Smooth muscle cell (in vitro differentiated cells): ENCODE measurements around the gene TOPORS. TPM values are rescaled to one million over a fixed set of nuclear protein-coding genes. Genes with fewer than 3 reads are reported as not detected.

Source experiments
- DNase-seq: peaks from one replicate; lab custom pipeline; 2025; ENCODE audit not compliant: unreplicated experiment; lab: John Stamatoyannopoulos, UW
- H2AFZ ChIP-seq: fragments of 200-600 bp; sonication (generic); 2 replicates; pipeline ENCODE4 v1.6.0; 2016; ENCODE audit warnings: antibody characterized with exemption, low read depth, mild to moderate bottlenecking
- H3F3A ChIP-seq: fragments of 200-600 bp; sonication (generic); 2 replicates; pipeline ENCODE4 v1.6.0; 2017; ENCODE audit warnings: antibody characterized with exemption, low read depth
- H3K27ac ChIP-seq: fragments of 200-600 bp; sonication (generic); 2 replicates; pipeline ENCODE4 v1.5.1; 2016; ENCODE audit warnings: low read depth, mild to moderate bottlenecking
- H3K27me3 ChIP-seq: fragments of 200-600 bp; sonication (generic); 2 replicates; pipeline ENCODE4 v1.6.1; 2016; ENCODE audit warnings: low read depth, mild to moderate bottlenecking
- H3K36me3 ChIP-seq: fragments of 200-600 bp; sonication (generic); 2 replicates; pipeline ENCODE4 v1.5.1; 2016; ENCODE audit warnings: low read depth
- H3K4me1 ChIP-seq: fragments of 200-600 bp; sonication (generic); 2 replicates; pipeline ENCODE4 v1.5.1; 2016; ENCODE audit warnings: low read depth
- H3K4me2 ChIP-seq: fragments of 200-600 bp; sonication (generic); 2 replicates; pipeline ENCODE4 v1.6.0; 2016; ENCODE audit warnings: mild to moderate bottlenecking
- H3K4me3 ChIP-seq: fragments of 200-600 bp; sonication (generic); 2 replicates; pipeline ENCODE4 v1.5.1; 2016; ENCODE audit warnings: mild to moderate bottlenecking
- H3K79me2 ChIP-seq: fragments of 200-600 bp; sonication (generic); 2 replicates; pipeline ENCODE4 v1.6.0; 2016; ENCODE audit warnings: low read depth, mild to moderate bottlenecking
- H3K9ac ChIP-seq: fragments of 200-600 bp; sonication (generic); 2 replicates; pipeline ENCODE4 v1.6.0; 2016; ENCODE audit warnings: low read depth
- H3K9me3 ChIP-seq: fragments of 200-600 bp; sonication (generic); replicated peaks from 2 replicates; pipeline ENCODE4 v1.5.1; 2016; ENCODE audit warnings: low read depth
- H4K20me1 ChIP-seq: fragments of 200-600 bp; sonication (generic); 2 replicates; pipeline ENCODE4 v1.6.0; 2016; ENCODE audit warnings: low read depth
- WGBS: methylation state at CpG from one replicate; pipeline ENCODE4 v1.1.7; 2016; ENCODE audit warnings: low lambda C conversion rate; 5-methylcytosine and 5-hydroxymethylcytosine counted together
- polyA plus RNA-seq: library from polyadenylated mRNA; unstranded; fragments of >200 nt; fragmentation: Nextera tagmentation; extraction: Ambion mirVana; gene quantifications from 2 replicates; pipeline ENCODE4 v1.2.1, GENCODE V29; 2016
- total RNA-seq: library from RNA; depleted of rRNA; stranded (reverse); fragments of >200 nt; gene quantifications from 2 replicates; pipeline ENCODE4 v1.2.3, GENCODE V29; 2014
- TF ChIP-seq, protein P1 (sequence below): fragments of 200-600 bp; sonication (generic); IDR thresholded peaks from 2 replicates; pipeline ENCODE4 v1.5.1; 2017; ENCODE audit warnings: borderline replicate concordance, mild to moderate bottlenecking, antibody characterized with exemption; ENCODE audit not compliant: insufficient read depth, poor library complexity, severe bottlenecking

TOPORS gene
- total and polyA plus RNA-seq, 2 experiments from 2014 or later: 14.2 to 25.3 TPM

- Histone ChIP-seq H3K4me2 (no peak overlapping the region), H4K20me1 (no peaks in the 10 kb centered on the region), H3K4me3 (no peak overlapping the region), H3K4me1 (no peaks in the 10 kb centered on the region), H3K36me3 (no peaks in the 10 kb centered on the region), H3F3A (no peaks in the 10 kb centered on the region), H3K27me3 (no peaks in the 10 kb centered on the region), H3K9ac (no peak overlapping the region), H3K27ac (no peak overlapping the region), H3K79me2 (no peaks in the 10 kb centered on the region), H2AFZ (no peak overlapping the region), H3K9me3 (no peaks in the 10 kb centered on the region)
- TF ChIP-seq, protein P1, sequence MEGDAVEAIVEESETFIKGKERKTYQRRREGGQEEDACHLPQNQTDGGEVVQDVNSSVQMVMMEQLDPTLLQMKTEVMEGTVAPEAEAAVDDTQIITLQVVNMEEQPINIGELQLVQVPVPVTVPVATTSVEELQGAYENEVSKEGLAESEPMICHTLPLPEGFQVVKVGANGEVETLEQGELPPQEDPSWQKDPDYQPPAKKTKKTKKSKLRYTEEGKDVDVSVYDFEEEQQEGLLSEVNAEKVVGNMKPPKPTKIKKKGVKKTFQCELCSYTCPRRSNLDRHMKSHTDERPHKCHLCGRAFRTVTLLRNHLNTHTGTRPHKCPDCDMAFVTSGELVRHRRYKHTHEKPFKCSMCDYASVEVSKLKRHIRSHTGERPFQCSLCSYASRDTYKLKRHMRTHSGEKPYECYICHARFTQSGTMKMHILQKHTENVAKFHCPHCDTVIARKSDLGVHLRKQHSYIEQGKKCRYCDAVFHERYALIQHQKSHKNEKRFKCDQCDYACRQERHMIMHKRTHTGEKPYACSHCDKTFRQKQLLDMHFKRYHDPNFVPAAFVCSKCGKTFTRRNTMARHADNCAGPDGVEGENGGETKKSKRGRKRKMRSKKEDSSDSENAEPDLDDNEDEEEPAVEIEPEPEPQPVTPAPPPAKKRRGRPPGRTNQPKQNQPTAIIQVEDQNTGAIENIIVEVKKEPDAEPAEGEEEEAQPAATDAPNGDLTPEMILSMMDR: no peak
- DNase-seq: no peak
- WGBS: 77% methylated on average over 3 of the region's 3 CpGs
Measured at GRCh38 chr9:32503008-32503407, 49.4 kb downstream of the TOPORS start.

DNA sequence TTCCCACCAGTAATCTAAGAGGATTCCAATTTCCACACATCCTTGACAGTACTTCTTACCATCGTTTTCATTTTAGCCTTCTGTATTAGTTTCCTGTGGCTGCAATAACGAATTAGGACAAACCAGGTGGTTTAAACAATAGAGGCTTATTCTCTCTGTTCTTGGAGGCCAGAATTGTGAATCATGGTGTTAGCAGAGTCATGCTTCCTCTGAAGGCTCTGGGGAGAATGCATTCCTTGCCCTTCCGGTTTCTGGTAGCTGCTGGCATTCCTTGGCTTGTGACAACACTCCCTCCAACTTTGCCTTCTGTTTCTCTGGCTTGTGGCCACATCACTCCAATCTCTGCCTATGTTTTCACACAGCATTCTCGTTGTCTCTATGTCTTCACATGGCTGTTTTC, 49.9 kb downstream of the TOPORS start:
- Histone ChIP-seq H3K9ac (no peak overlapping the region), H3K79me2 (no peaks in the 10 kb centered on the region), H3K27ac (no peak overlapping the region), H2AFZ (no peak overlapping the region), H3K4me1 (no peaks in the 10 kb centered on the region), H3K36me3 (no peaks in the 10 kb centered on the region), H3K4me3 (no peak overlapping the region), H4K20me1 (no peaks in the 10 kb centered on the region), H3F3A (no peaks in the 10 kb centered on the region), H3K27me3 (no peaks in the 10 kb centered on the region), H3K9me3 (no peaks in the 10 kb centered on the region), H3K4me2 (no peak overlapping the region)
- 61% methylated on average over 4 of the region's 4 CpGs for whole genome bisulfite sequencing
- TF ChIP-seq, protein P1: no peak
- no peak for DNase-seq

DNA sequence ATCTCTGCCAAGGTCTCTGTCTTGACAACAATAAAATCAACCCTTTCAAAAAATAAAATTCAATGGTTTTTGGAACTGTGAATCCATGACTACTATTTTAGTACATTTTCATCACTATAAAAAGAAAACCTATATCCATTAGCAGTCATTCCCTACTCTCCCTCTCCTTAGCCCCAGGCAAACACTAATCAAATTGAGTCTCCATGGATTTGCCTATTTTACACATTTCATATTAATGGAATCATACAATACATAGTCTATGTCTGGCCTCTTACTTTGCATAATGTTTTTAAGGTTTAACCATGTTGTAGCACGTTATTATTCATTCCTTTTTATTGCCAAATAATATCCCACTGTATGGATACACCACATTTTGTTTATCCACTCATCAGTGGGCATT, 50.5 kb downstream of the TOPORS start:
- DNase-seq: no peak
- H3F3A ChIP-seq: no peaks in the 10 kb centered on the region
- no peaks in the 10 kb centered on the region for H3K79me2 ChIP-seq
- TF ChIP-seq, protein P1: no peak
- no peaks in the 10 kb centered on the region for H3K36me3 ChIP-seq
- no peak overlapping the region for H2AFZ ChIP-seq
- no peaks in the 10 kb centered on the region for H3K4me1 ChIP-seq
- no peak overlapping the region for H3K4me2 ChIP-seq
- no peak overlapping the region for H3K27ac ChIP-seq
- no peak overlapping the region for H3K9ac ChIP-seq
- no peaks in the 10 kb centered on the region for H4K20me1 ChIP-seq
- H3K9me3 ChIP-seq: no peaks in the 10 kb centered on the region
- no peaks in the 10 kb centered on the region for H3K27me3 ChIP-seq
- 89% methylated on average over 1 of the region's 1 CpG for WGBS
- H3K4me3 ChIP-seq: no peak overlapping the region

DNA sequence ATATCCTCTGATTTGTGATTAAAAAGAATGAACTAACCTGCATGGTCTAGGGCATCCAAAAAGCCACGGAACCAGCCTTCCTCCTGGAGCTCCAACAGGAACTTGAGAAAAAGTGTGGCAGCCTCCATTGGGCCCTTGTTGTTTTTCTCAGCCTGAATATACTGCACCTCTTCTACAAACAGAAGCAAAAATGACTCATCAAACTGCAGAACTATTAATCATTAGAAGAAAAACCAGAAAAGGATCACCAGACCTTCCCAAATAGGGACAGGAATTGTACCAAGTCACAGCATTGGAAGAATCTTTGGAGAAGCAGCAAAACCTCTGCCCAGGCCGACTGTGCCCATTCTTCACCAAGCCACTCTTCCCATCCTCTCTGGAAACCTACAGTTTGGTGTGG, 51.6 kb downstream of the TOPORS start:
- Histone ChIP-seq H3K4me1 (no peaks in the 10 kb centered on the region), H2AFZ (no peak overlapping the region), H3K4me3 (no peak overlapping the region), H3K27me3 (no peaks in the 10 kb centered on the region), H3K36me3 (peaks cover 6% of the 10 kb centered on the region), H3K27ac (peak overlapping the region; percentile 11), H3K9ac (no peak overlapping the region), H4K20me1 (no peaks in the 10 kb centered on the region), H3K79me2 (no peaks in the 10 kb centered on the region), H3K9me3 (no peaks in the 10 kb centered on the region), H3K4me2 (no peak overlapping the region), H3F3A (no peaks in the 10 kb centered on the region)
- DNase-seq: no peak
- TF ChIP-seq, protein P1: no peak
- WGBS: 86% methylated on average over 2 of the region's 2 CpGs
